Measurements from ENCODE around the gene ATRIP. TPM values are rescaled to one million over a fixed set of nuclear protein-coding genes. Genes with fewer than 3 reads are reported as not detected.
A peak's percentile ranks its signal among the peaks of the same experiment; 100 is the strongest.

ATRIP gene
- total and polyA plus RNA-seq, 5 donors, result 3.5 to 5.2 (median 4.1) TPM

DNA sequence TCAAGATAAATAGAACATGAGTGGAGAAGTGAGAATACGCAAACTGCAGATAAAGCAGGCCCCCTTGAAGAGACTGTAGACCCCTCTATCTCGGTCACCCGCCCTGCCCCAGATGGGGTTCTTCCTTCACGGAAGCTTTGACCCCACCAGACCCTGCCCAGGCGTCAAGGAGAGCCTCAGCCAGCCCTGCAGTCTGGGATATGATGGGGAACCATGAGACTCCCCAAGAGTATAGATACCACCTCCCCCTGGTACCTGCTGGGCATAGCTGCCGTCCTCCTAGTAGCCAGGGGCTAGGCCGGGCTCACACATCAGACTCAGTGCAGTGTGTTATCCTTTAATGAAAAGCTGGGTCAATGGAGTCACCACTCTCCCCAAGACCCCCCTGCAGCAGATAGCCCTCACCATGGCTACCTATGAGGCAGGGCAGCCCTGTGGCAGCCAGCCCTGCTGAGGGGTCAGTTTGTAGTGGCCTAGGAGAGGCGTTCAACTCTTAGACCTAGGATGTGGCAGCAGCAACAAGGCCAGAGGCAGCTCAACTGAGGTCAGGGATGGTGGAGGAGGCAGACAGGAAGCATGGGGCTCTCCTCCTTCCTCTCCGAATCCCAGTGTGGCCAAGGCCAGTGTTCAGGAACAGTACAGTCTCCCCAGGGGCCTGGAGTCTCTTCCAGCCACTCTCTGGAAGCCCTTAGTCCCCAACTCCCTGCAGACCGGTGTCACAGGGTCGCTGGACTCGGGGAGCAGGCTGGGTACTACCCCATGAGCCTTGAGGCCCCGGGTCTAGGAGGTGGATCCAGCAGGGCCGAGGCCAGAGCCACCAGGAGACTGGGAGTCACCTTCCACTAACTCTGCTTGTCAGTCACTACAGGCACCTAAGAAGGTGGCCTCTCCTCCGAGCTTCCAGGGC is 42.8 kb upstream of the ATRIP start:
- Histone ChIP-seq H3K4me3 (ENCODE audit: low read length) (no peak overlapping the region), H3K27ac (ENCODE audit: low read length) (no peak overlapping the region), H3K9me3 (ENCODE audit: control insufficient read depth, low read length) (no peaks in the 10 kb centered on the region), H3K27me3 (ENCODE audit: control insufficient read depth, insufficient read depth) (no peaks in the 10 kb centered on the region), H3K4me1 (ENCODE audit: control insufficient read depth, insufficient read depth, low read length) (no peaks in the 10 kb centered on the region)
- ATAC-seq, result no peak
- intact Hi-C loops (cut with DNase I), result loop anchor here in 1 of 4 donors (5.0 kb wide), 1 partner anchor 34 kb away; no protein-coding TSS in a partner anchor
- WGBS, result 81% methylated on average over 15 of the region's 15 CpGs
- peak in 1 of 3 donors; percentile 35 for DNase-seq

DNA sequence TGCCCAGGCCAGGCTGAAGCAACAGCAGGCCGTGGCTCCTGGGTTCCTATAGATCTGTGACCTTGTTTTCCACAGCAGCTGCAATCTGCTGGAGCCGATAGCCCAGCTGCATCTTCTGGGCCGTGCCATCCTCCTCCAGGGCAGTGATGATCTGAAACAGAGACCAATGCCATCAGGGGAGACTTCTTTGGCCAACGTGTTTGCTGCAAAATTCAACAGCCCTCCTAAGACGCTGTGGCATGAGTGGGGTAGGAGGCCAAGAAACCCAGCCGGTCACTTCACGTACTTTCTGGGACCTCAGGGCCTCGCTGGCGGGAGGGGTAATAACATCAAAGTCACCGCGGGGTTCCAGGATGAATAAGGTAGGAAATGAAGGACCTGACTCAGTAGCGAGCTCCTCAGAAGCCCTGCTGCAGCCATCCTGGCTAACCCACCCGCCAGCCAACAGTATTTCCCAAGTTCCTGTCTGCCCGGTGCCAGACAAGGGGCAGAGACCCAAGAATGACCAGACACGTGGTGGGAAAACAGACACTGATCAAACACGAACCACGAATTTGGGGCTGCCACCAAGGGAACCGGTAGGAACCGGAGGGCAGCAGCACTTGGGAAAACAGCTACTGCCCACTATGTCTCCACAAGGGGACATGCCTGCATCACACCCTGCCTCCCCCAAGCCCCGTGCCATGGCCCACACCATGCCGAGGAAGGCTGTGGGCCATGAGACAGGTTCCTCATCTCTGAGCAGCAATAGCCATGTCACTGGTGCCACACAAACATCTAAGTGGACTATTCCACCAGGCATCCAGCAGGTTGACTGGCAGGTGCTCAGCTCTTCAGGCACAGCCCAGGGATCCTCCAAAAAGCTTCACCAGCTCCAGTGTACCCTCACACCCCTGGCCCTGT is 41.8 kb upstream of the ATRIP start:
- 82% methylated on average over 21 of the region's 21 CpGs for WGBS
- no peaks in the 10 kb centered on the region for H3K9me3 ChIP-seq (ENCODE audit: control insufficient read depth, low read length)
- H3K4me3 ChIP-seq (ENCODE audit: low read length), result no peak overlapping the region
- ATAC-seq (no peak), DNase-seq (peak in 1 of 3 donors; percentile 28)
- intact Hi-C loops (cut with DNase I), result loop anchor here in 1 of 4 donors (5.0 kb wide), 1 partner anchor 33 kb away; no protein-coding TSS in a partner anchor
- H3K27ac ChIP-seq (ENCODE audit: low read length), result no peak overlapping the region
- H3K4me1 ChIP-seq (ENCODE audit: control insufficient read depth, insufficient read depth, low read length), result no peaks in the 10 kb centered on the region
- no peaks in the 10 kb centered on the region for H3K27me3 ChIP-seq (ENCODE audit: control insufficient read depth, insufficient read depth)

DNA sequence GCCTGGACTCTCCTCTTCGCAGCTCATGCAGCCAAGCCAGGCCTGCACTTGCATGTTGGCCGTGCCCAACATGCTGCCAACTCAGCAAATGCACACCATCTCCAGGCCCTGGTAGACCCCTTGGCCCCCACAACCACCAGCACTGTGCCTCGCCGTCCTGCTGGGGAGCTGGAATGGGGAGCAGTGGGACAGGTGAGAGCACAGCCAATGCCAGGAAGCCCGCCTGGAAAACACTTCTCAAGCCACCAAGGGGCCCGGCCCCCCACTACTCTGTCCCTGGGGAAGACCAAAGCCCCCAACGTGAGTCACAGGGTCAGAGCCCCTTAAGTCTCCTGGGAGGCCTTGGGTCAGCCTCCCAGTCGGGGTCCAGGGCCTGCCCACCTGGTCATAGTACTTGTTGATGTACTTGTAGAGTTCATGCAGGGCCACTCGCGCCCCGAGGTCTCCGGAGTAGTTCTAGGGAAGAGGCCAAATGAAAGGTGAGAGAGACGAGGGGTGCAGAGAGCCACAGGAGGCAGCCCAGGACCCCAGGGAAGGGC is 41.1 kb upstream of the ATRIP start:
- intact Hi-C loops (cut with DNase I), result no loop called here
- H3K4me3 ChIP-seq (ENCODE audit: low read length), result no peak overlapping the region
- DNase-seq, result peak in 2 of 3 donors; percentile 30 to 49
- WGBS, result 87% methylated on average over 13 of the region's 13 CpGs
- no peak overlapping the region for H3K27ac ChIP-seq (ENCODE audit: low read length)
- no peaks in the 10 kb centered on the region for H3K9me3 ChIP-seq (ENCODE audit: control insufficient read depth, low read length)
- H3K27me3 ChIP-seq (ENCODE audit: control insufficient read depth, insufficient read depth), result no peaks in the 10 kb centered on the region
- no peak for ATAC-seq
- no peaks in the 10 kb centered on the region for H3K4me1 ChIP-seq (ENCODE audit: control insufficient read depth, insufficient read depth, low read length)

DNA sequence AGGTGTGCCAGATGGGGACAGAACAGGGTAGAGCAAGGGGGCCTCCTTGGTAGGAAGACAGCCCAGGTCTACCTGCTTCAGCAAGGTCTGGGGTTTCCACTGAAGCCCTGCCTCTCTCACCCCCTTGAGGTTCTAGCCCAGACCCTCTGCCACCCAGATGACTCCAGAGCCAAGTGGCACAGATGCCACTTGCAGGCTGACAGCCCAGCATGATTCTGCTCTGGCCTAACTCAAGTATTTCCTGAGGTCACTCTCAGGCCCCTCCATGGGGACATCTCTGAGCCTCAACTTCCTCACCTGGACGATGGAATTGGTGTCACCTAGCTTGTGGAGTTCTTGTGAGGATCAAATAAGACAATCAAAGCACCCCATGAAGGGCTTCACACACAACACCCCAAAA is 40.6 kb upstream of the ATRIP start:
- intact Hi-C loops (cut with DNase I), result no loop called here
- ATAC-seq, result no peak

DNA sequence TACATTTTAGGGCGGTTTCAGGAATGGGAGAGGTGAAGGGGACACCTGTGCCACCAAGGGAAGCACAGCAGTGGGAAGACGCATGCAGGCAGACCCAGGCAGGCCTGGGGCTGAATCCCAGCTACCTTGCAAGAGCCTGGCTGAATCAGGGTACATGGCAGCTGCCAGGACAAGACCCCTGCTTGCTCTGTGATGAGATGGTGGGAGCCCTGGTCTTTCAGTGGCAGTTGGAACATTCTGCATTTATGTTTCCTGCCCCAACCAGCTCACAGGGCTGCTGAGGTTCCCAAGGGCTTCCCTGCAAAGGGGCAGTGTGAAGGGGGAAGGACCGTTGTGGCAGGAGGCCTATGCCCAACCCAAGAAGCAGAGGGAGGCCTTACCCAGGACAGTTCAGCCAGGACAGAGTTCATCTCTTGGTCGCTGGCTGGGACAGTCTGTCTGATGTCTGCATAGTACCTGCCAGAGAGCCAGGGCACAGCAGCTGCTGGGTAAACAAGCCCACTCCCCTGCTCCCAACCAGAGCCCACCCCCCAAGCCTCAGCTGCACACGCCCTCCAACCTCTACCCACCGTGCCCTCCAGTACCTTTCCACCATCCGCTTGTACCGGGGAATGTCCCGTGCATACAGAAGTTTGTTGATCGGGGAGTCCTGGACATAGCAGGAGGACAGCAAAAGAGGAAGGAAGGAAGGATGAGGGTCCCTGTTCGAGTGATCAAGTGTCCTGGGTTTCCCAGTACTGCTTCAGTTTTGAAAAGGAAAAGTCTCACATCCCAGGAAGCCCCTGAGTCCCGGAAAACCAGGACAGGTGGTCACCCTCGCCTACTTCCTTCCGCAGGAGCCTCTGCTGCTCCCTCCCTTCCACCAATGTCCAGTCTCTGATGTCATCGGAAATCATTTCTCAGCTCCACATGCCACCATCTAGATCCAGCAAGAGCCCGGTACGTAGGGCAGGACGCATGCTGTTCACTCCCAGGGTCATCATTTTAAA is 39.8 kb upstream of the ATRIP start:
- no peak overlapping the region for H3K27ac ChIP-seq (ENCODE audit: low read length)
- no peaks in the 10 kb centered on the region for H3K4me1 ChIP-seq (ENCODE audit: control insufficient read depth, insufficient read depth, low read length)
- H3K9me3 ChIP-seq (ENCODE audit: control insufficient read depth, low read length), result no peaks in the 10 kb centered on the region
- ATAC-seq (no peak), DNase-seq (no peak)
- H3K27me3 ChIP-seq (ENCODE audit: control insufficient read depth, insufficient read depth), result no peaks in the 10 kb centered on the region
- intact Hi-C loops (cut with DNase I), result no loop called here
- H3K4me3 ChIP-seq (ENCODE audit: low read length), result no peak overlapping the region
- 81% methylated on average over 18 of the region's 18 CpGs for WGBS

More for the DNA sequence above, 40.6 kb upstream of the ATRIP start:
- no peak overlapping the region for H3K4me3 ChIP-seq (ENCODE audit: low read length)
- H3K9me3 ChIP-seq (ENCODE audit: control insufficient read depth, low read length), result no peaks in the 10 kb centered on the region
- no peak overlapping the region for H3K27ac ChIP-seq (ENCODE audit: low read length)
- no peak for DNase-seq
- H3K4me1 ChIP-seq (ENCODE audit: control insufficient read depth, insufficient read depth, low read length), result no peaks in the 10 kb centered on the region
- H3K27me3 ChIP-seq (ENCODE audit: control insufficient read depth, insufficient read depth), result no peaks in the 10 kb centered on the region
- 78% methylated on average over 1 of the region's 1 CpG for WGBS

DNA sequence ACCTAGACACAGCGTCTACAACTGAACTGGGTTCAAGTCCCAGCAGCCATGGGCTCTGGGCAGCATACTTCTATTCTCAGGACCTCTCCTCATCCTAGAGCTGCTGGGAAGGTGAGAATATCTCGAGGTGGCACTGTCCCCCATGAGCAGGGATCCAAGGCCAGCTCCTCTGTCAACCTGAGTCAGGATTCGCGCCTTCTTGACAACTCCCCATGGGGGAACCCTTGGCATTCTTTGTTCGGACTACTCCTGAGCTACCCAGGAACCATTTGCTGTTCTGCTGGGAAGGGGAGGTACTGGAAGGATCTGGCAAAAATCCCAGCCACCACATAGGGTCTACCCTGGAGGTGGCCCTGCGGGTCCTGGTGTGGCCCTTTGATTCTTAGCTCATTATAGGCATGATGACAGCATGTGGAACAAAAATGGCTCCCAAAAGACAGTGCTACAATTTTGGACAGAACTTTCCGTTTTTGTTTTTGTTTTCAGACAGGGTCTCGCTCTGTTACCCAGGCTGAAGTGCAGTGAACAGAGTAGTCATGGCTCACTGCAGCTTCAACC is 38.9 kb upstream of the ATRIP start:
- Histone ChIP-seq H3K27me3 (ENCODE audit: control insufficient read depth, insufficient read depth) (no peaks in the 10 kb centered on the region), H3K4me1 (ENCODE audit: control insufficient read depth, insufficient read depth, low read length) (no peaks in the 10 kb centered on the region), H3K27ac (ENCODE audit: low read length) (no peak overlapping the region), H3K9me3 (ENCODE audit: control insufficient read depth, low read length) (no peaks in the 10 kb centered on the region), H3K4me3 (ENCODE audit: low read length) (no peak overlapping the region)
- DNase-seq, result no peak
- WGBS, result 84% methylated on average over 8 of the region's 8 CpGs
- intact Hi-C loops (cut with DNase I), result no loop called here
- no peak for ATAC-seq

DNA sequence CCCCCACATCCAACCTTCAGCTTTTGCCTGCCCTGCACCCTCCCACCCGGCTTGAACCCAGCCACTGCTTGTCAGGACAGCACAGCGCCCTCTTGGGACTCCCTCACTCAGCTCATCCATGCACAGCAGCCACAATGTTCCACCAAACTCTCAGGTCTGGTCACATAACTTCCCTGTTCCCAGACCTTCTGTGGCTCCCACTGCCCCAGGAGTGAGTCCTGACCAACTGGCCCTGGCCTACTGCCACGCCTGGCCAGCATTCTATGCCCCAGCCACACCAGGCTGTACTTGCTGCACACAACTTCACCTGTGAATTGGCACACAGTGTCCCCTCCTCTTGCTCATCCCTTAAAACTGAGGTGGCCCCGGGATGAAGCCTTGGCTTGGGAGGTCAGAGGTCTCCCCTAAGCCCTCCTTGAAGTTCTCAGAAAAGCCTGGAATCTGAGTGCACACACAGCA is 37.7 kb upstream of the ATRIP start:
- DNase-seq (peak in 2 of 3 donors; percentile 25 to 36), ATAC-seq (no peak)
- no peak overlapping the region for H3K4me3 ChIP-seq (ENCODE audit: low read length)
- intact Hi-C loops (cut with DNase I), result no loop called here
- no peak overlapping the region for H3K27ac ChIP-seq (ENCODE audit: low read length)
- H3K27me3 ChIP-seq (ENCODE audit: control insufficient read depth, insufficient read depth), result no peaks in the 10 kb centered on the region
- no peaks in the 10 kb centered on the region for H3K4me1 ChIP-seq (ENCODE audit: control insufficient read depth, insufficient read depth, low read length)
- no peaks in the 10 kb centered on the region for H3K9me3 ChIP-seq (ENCODE audit: control insufficient read depth, low read length)
- WGBS, result 83% methylated on average over 4 of the region's 4 CpGs

DNA sequence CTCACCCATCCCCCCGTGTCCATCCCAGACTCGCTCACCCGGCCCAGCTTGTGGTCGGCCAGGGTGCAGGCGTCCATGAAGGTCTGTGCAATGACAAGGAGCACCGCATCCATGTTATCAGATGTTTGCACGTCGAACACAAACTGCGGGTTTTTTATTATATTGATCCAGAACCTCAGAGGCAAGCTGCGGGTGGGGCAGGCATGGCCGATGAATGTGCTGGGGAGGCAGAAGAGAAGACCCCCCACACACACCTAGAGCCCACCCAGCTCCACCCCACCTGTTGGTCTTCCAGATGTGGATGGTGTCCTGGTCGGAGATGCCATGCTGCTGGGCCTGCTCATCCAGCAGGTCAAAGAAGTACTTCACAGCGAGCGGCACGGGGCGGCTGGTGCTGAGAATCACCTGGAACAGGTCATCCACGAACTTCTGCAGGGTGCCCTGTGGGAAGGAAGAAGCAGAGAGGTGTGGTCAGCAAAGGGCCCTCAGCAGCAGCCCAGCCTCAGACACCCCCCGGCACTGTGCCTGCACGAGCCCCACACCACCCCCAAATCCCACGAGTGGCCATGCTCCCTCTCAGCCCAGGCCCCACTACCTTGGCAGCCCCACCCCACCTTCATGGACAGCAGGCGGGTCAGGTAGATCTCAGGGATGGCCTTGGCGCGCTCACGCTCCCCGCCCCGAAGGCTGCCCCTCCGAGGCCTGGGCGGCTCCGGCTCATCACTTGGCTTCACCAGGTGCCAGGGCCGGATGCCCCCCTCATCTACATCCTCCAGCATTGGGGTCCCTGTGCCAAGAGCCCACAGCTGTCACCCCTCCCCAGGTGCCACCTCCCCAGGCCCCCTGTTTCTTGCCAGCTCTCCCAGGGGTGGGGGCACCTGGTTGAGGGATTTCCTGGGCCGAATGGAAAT is 37.0 kb upstream of the ATRIP start:
- no peaks in the 10 kb centered on the region for H3K4me1 ChIP-seq (ENCODE audit: control insufficient read depth, insufficient read depth, low read length)
- ATAC-seq, result no peak
- peak in 2 of 3 donors; percentile 43 to 56 for DNase-seq
- no peak overlapping the region for H3K27ac ChIP-seq (ENCODE audit: low read length)
- H3K27me3 ChIP-seq (ENCODE audit: control insufficient read depth, insufficient read depth), result no peaks in the 10 kb centered on the region
- no peaks in the 10 kb centered on the region for H3K9me3 ChIP-seq (ENCODE audit: control insufficient read depth, low read length)
- 92% methylated on average over 31 of the region's 31 CpGs for WGBS
- no peak overlapping the region for H3K4me3 ChIP-seq (ENCODE audit: low read length)
- intact Hi-C loops (cut with DNase I), result no loop called here
